Measurements from ENCODE around the gene ZNF580.

The ZNF580 gene, protein sequence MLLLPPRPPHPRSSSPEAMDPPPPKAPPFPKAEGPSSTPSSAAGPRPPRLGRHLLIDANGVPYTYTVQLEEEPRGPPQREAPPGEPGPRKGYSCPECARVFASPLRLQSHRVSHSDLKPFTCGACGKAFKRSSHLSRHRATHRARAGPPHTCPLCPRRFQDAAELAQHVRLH

DNA sequence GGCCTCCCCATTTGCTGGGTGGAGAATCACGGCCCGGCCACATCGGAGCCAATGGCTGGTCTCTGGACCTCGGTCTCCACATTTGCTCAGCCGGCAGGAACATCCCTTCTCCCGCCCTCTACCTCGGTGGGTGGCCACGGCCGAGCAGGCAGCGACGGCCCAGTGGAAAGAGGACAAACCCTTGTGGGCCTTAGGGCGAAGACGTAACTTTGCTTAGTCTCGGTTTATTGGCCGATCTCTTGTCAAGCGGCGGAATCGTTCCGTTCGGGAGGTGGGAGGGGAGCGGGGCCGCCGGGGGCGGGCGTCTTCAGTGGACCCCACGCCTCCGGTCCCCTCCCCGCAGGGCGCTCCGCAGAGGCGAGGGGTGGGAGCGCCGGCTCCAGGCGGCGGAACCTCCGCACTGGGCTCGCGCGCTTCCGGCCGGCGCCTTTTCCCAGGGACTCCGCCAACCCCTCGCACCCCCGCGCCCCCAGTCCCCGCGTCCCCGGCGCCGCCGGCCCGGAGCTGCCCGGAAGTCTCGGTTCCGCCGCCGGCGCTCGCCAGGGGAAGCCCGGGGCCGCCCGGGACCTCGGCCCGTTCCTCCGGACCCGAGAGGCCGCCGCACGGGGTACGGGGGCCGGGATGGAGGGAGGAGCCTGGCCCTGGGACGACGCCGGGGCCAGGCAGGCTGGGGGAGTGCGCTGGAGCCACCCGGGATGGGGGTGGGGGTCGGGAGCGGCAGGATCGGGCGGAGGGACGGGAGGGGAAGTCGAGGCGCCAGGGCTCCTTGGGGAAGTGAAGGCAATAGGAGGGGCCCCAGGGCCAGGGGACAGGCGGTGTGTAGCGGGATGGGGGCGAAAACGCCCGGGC lies at the start of gene ZNF580:
TSS of gene ZNF580 (plus strand) at position 426 of the 849 bp plus-strand sequence. CDS start 1,507 bp downstream, outside the sequence.
- peak; percentile 53 for DNase-seq (ENCODE audit: low spot score)

DNA sequence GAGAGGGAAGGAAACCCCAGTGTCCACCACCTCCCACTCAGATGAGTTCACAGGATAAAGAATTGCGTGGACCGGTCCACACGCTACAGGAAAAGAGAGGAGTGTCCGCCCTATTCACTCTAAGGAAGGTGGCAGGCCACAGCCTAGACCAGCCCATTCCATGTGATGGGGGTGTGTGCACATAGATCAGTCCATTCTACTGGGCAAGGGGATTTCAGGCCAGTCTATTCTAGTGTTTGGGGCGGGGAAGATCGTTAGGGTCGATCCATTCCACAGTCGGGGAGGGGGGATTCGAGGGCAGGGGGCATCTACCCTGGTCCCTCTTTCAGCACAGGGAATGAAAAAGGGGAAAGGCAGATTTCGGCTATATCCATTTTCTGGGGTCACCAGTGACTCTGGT lies 49.2 kb upstream of the ZNF580 start:
- no peak for DNase-seq (ENCODE audit: low spot score)

DNA sequence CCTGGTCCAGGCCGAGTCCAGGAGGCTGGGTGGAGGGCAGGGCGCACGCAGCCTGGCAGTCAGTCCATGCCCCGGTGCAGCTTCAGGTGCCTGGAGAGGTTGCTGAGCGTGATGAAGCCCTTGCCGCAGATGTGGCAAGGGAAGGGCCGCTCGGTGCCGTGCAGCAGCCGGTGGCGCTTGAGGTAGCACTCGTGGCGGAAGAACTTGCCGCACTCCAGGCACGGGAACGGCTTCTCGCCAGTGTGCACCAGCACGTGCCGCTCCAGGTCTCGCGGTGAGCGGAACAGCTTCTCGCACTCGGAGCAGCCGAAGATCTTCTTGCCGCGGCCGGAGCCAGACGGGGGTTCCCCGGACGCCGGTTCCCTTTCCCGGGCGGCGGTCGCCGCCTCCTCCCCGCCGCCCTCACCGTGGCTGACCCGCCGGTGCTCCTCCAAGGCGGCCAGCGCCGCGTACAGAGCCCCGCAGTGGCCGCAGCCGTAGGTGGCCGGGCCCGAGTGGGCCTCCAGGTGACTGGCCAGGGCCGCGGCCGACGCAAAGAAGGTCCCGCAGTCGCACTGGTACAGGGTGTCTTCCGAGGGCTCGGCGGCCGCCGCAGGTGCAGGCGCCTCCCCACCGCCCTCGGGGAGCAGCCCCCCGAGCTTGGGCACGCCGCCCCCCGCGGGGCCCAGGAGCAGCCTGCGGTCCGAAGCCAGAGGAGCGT lies 48.3 kb upstream of the ZNF580 start:
- DNase-seq (ENCODE audit: low spot score) = no peak

DNA sequence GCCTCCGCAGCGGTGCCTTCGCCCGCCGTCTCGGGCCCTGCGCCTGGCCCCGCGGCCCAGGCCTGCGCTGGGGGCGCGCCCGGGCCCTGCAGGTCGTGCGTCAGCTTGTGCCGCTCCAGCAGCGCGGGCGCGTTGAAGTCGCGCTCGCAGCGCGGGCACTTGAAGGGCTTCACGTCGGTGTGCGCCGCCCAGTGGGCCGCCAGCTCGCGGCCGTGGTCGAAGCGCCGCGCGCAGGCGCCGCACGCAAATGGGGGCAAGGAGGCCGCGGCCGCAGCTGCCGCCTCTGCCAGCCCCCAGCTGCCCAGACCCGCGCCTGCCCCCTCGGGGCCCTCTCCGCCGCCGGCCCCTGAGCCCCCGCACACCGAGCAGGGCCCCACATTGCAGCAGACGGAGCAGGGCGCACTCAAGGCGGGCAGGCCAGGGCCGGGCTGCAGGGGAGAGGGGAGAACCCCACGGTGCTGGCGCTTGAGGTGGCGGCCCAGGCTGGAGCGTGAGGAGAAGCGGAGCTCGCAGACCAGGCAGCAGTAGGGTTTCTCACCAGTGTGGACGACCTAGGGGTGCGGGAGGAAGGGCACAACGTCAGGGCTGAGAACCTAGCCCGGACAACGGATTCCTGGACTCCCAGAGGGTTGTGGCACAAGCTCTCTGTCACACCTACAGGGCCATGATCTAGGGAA lies 47.6 kb upstream of the ZNF580 start:
- DNase-seq (ENCODE audit: low spot score) = no peak

DNA sequence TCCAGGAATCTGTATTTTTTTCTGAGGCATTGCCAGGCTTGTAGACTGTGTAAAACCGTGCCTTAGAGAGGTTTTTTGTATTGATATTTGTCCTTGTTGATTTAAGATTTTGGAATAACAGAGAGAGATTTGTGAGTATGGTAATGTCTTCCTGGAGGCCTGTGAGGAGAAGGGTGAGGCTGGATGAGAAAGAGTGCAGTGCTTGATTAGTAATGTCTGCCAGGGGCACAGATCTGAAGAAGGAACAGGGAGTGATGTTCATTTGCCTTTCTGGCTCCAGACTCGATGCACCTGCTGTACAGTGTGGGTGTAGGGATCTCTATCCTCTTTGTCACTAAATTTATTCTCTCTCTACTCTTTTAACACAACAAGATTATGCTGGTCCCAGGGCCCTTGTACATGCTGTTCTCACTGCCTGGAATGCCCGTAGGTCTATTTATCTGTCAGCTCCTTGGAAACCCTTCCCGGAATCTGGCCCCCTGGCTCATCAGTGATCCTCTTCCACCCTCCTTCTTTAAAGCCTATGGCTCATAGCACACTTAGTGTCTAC lies 45.7 kb upstream of the ZNF580 start:
- no peak for DNase-seq (ENCODE audit: low spot score)

DNA sequence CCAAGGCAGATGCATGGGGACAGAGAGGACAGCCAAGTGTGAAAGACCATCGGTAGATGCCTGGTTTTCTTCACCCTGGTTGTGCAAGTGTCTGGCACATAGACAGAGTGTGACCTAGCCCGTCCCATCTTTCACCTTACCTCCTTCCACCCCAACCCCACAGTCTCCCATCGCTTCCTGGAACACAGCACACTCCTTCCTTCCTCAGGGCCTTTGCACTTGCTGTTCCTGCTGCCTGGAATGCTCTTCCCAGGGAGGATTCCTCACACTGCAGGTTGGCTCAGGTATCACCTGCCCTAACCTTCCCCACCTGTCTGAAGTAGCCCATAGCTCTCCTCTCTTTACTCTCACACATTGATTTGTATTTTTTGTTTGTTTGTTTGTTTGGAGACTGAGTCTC lies 44.5 kb upstream of the ZNF580 start:
- no peak for DNase-seq (ENCODE audit: low spot score)

DNA sequence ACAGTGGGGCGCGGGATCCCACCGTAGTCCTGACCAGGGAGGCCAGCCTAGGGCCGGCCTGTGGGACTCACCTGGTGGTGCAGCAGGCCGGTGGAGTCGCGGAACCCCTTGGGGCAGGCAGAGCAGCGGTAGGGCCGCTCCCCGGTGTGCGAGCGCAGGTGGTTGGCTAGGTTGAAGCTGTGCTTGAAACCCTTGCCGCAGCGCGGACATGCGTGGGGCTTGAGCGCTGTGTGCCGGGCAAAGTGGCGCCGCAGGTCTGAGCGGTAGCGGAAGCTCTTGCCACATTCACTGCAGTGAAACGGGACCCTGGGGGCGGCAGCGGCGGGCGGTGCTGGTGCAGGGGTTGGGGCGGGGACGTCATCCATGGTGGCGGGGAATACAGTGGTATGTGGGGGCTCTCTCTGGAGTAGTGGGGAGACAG lies 43.3 kb upstream of the ZNF580 start:
- DNase-seq (ENCODE audit: low spot score) = no peak

DNA sequence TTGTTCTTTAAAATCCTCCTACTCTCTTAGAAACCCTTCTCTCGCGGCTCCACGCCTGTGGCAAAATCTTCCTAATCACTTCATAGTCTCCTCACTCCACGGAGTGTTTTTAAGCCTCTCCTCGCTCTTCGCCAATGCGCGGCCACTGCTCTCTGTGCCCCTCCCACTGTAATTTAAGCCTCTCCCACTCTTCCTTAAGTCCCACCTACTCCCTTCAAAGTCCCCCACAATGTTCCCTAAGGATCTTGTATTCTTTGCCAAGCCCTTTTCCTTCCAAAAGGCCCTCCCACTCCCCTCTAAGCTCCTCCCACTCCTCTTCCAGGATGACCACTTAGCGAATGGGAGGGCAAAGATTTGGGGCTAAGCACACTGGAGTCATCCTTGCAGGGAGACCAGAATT lies 42.8 kb upstream of the ZNF580 start:
- no peak for DNase-seq (ENCODE audit: low spot score)

DNA sequence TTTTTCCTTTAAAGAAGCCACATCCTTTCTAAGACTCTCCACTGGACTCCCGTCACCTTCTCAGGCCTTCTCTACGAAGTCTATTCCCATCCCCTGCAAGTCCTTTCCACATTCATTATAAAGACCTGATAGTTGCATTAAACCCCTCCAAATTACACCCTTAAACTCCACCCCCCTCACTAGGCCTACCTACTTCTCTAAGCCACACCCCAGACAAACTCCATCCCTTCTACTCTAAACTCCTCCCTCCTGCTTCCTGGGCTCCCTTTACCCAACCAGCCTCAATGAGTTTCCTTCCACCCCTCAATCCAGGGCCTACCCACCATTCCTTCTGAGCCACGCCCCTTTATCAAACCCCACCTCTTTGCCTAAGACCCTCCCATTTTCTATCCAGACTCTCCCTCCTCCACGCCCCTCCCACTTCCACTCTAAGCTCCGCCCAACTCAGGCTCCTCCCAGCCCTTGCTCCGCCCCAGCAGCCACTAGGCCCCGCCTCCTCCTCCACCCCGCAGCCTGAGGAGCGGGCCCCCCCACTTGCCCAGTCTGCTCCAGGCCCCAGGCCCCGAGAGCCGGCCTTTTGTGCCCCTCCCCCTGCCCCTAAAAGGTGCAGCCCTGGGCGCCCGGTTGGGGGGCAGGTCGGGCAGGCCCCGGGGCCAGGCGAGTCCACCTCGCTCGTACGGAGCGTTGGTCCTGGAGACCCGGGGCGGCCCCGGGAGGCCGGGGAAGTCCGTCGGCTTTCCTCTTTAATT lies 41.9 kb upstream of the ZNF580 start:
- peak; percentile 91 for DNase-seq (ENCODE audit: low spot score)

DNA sequence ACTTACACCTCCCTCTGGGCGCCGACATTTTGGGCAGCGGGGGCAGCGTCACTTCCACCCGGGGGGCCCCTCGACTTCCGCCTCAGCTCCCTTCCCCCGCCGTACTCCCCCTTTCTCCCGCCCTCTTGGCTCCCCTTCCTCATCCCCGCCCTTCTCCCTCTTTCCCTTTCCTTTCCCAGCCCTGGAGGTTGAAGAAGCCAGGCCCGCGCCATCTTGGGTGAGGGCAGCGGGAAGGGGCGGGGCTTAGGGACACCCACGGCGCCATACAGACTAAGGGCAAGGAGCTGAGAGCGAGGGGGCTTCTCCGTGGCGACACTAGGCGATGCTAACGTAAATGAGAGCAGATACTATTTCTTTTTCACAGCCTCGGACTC lies 41.3 kb upstream of the ZNF580 start, which contains the start of gene FIZ1:
TSS of gene FIZ1 (minus strand) at position 50 of the 374 bp plus-strand sequence. CDS start 1,652 bp downstream, outside the sequence.
- peak; percentile 99 for DNase-seq (ENCODE audit: low spot score)

DNA sequence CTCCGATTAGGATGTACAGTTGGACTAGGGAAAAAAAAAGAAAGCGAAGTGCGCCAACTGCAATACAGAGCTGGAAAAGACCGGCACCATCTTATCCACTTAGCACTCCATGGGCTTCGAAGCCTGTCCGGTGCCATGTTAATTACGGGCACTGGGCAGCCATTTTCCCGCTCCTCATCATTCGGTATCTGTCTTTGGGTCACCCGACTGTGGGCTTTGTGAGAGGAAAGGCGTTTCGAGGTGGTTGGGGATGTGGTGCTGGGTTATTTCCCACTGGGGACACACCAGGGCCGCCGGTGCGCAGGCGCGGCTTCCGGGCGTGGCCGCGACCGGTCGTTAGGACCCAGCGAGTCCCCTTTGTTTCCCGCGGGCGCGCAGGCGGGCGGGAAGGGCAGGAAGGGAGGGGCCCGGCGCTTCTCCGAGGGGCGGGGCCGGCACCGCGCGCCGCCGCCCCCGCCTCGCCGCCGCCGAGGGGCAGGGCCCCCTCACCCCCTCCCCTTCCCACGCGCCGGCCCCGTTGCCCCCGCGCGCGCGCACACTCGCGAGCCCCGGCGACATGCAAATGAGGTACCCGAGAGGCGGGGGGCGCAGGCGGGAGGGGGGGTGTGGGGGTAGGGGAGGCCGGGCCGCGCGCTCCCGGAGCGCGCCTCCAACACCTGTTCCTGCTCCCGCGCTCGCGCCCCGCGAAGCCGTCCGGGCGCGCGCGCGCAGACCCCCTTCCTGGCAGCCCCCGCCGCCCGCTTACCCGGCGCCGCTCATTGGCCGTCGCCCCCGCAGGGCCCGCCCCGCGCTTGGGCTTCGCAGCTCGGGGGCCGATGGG lies 40.8 kb upstream of the ZNF580 start, which contains the start of gene ZNF524:
TSS of gene ZNF524 (plus strand) at position 447 of the 820 bp plus-strand sequence. CDS start 1,825 bp downstream, outside the sequence.
- DNase-seq (ENCODE audit: low spot score) = peak; percentile 85

DNA sequence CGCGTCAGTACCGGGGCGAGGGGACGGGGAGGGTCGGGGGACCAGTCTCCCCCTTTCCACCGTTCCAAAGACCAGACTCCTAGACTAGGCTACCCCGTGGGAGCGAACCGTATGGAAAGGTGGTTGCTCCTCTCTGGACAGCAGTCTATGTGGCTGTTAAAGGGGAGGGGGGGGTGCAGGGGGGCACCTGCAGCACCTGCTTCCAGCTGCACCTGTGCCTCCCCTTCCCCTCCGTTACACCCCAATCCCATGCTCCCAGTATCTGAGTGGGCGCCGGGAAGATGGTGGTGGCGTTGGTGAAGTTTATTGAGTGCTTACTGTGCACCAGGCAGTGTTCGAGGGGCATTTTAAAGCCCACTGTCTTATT lies 40.2 kb upstream of the ZNF580 start:
- no peak for DNase-seq (ENCODE audit: low spot score)

DNA sequence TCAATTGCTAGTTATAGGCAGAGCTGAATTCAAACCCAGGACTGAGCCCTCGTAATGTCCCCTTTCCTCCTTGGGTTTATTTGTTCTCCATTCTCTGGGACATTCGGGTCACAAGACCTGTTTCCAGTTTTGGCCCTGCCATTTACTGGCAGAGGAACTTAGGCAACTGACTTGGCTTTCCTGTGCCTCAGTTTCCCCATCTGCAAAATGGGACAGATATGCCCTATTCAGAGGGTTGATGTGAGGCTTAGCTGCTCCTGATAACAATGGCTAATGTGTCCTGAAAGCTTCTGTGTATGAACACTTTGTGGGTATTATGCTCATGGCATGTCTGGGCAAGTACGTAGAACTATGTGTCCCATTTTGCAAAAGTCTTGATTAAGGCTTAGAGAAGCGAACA lies 39.7 kb upstream of the ZNF580 start:
- DNase-seq (ENCODE audit: low spot score) = no peak

DNA sequence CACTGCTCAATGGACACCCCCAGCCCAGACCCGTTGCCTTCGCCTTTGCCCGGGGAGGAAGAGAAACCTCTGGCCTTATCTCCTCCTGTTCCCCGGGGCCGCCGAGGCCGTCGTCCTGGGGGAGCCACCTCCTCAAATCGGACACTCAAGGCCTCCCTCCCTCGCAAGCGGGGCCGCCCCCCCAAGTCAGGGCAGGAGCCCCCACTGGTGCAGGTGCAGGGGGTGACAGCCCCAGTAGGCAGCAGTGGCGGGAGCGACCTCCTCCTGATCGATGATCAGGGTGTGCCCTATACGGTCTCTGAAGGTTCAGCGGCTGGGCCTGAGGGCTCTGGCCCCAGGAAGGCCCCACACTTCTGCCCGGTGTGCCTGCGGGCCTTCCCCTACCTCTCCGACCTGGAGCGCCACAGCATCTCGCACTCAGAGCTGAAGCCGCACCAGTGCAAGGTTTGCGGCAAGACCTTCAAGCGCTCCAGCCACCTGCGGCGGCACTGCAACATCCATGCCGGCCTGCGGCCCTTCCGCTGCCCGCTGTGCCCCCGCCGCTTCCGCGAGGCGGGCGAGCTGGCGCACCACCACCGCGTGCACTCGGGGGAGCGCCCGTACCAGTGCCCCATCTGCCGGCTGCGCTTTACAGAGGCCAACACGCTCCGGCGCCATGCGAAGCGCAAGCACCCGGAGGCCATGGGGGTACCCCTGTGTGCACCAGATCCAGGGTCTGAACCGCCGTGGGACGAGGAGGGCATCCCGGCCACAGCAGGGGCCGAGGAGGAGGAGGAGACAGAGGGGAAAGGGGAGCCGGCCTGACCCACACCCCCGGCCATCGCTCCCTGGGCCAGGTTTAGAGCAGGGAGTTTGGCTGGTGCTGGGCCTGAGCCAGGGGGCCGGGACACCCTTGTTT lies 38.4 kb upstream of the ZNF580 start:
- no peak for DNase-seq (ENCODE audit: low spot score)

DNA sequence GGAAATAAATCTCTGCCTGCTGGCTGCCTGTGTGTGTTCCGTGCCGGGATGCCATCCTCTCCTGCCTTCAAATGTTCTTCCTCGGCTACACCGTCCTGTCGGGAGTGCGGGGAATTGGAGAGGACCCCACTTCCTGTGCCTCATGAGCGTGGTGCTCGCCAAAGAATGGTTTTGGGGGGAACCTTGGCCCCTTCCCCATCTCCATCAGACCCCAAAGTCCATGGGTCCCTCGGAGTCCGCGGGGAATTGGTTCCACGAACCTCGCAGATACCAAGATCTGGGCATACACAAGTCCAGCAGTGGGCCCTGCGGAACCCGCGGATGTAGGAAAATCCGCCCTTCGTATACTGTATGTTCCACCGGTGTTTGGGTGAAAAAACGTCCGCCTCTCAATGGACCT lies 37.7 kb upstream of the ZNF580 start:
- DNase-seq (ENCODE audit: low spot score) = no peak

DNA sequence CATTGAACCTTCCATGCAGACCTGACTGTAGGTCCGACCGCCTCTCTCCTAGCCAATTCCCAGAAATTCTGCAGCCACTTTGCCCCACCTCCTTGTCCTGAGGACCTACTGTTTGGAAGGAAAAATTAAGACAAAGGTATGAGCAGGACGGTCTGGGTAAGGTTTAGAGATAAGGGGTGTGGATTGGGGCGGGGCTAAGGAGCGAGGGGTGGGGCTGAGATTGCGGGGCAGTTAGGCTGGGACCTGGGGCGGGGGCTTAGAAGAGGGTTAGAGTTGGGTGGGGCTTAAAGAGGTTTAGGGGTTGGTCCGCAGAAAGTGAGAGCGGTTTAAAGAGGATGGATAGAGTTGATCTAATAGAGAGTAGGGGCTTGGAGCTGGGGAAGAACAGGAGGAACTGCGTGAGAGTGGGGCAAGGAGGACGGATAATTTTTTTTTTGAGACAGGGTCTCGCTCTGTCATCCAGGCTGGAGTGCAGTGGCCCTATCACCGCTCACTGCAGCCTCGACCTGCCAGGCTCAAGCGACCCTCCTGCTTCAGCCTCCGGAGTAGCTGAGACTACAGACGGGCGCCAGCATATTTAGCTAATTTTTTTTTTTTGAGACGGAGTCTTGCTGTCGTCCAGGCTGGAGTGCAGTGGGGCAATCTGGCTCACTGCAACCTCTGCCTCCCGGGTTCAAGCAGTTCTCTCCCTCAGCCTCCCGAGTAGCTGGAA lies 37.1 kb upstream of the ZNF580 start:
- DNase-seq (ENCODE audit: low spot score) = no peak

DNA sequence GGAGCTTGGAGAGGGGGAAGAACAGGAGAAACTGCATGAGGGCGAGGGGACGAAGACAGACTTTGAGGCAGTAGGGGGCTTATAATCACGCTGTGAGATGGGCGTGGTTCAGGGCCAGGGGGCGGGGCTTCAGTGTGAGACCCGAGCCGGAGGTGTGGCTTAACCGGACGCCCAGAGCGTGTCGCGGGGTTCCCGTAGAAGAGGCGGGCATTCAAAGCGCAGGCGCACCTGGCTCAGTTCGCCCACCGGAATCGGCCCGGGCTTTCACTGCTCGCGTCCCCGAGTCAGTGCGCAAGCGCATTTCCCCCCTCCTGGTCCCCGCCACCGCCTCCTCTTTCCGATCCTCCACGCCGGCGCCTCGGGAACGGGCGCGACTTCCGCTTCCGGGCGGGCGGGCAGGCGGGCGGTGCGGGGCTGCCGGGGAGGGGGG lies 35.6 kb upstream of the ZNF580 start:
- peak; percentile 98 for DNase-seq (ENCODE audit: low spot score)

DNA sequence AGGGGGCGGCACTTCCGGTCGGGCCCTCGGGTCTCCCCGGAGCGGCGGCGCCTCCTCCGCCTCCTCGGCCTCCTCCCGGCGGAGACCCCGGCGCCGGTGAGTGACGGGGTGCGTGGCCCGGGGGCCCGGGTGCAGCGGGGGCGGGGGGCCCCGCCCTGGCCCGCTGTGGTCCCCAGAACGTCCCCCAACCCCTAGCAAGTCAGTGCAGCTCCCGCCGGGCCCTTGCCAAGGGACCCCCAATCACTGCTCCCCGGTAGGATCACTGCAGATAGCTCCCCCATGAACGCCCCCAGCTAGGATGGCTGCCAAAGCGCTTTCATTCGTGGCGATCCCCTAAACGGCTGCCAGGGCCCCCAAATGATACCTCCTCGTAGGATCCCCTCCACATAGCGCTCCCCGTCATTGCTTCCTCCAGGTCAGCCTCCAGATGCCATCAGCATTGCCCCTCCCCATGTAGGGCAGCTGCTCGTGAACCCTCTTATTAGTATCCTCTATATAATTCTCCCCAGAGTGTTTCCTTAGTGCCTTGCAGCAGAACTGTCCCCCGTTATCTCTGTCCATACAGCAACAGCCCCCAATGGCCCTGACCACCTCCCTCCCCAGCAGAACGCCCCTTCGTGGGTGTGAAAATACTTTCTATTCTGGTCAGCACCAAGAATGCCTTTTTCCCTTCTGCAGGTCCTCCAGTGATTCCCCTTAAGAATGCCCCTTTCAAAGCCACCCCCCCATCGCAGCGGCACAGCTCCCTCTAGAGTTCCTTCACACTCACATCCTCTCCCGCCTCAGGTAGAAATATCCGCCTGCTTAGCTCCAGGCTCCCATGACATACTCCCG lies 34.9 kb upstream of the ZNF580 start, which contains the start of gene ZNF865:
TSS of gene ZNF865 (plus strand) at position 11 of the 834 bp plus-strand sequence. CDS start 7,972 bp downstream, outside the sequence.
- peak; percentile 67 for DNase-seq (ENCODE audit: low spot score)
